ENCODE results near the gene JARID2.

- no peak for TF ChIP-seq CTCF (IDR thresholded peaks at IDR 0.05)
- no peak for TF ChIP-seq POLR2AphosphoS5 (IDR thresholded peaks at IDR 0.05; ENCODE audit: low read depth, low read length)
- no peak for TF ChIP-seq REST (IDR thresholded peaks at IDR 0.05; ENCODE audit: insufficient read depth in 1 of 2, low read depth in 2 of 2, low read length in 1 of 2)
- no peak for TF ChIP-seq TCF7L2 (IDR thresholded peaks at IDR 0.05; ENCODE audit: low read depth, low read length)
- no peak for TF ChIP-seq SIN3A (IDR thresholded peaks at IDR 0.05; ENCODE audit: borderline replicate concordance, insufficient read depth, low read depth, low read length)
These were observed 201.8 kb downstream of the JARID2 start for GRCh38 chr6:15447546-15448267.
